HL-60 (cell line): ENCODE measurements around the gene KCTD14.
"Not testable (repeated sequence)": the region's sequence is repeated elsewhere in the genome, so short reads cannot be mapped to it uniquely, and the experiment has no call there.

Source experiments
- DNase-seq, 2 experiments: peaks; one replicate each; pipeline ENCODE4 v3.0.0-alpha.2; 2010 to 2020; ENCODE audit warnings: low read depth in 1 of 2, low spot score in 1 of 2
- H3K27ac ChIP-seq: fragments of 250-450 bp; sonication (Bioruptor Pico); replicated peaks from 2 replicates; pipeline ENCODE4 v1.5.1; 2020; ENCODE audit warnings: mild to moderate bottlenecking, moderate library complexity
- H3K27me3 ChIP-seq: fragments of 250-450 bp; sonication (Bioruptor Pico); 2 replicates; pipeline ENCODE4 v1.5.1; 2021; ENCODE audit warnings: mild to moderate bottlenecking, moderate library complexity; ENCODE audit not compliant: insufficient read depth, poor library complexity, severe bottlenecking
- H3K4me3 ChIP-seq: replicated peaks from 2 replicates; pipeline ENCODE4 v1.5.1; 2011; ENCODE audit warnings: mild to moderate bottlenecking, control low read depth, low read length; ENCODE audit not compliant: insufficient read depth
- GABPA ChIP-seq: IDR thresholded peaks from 2 replicates; pipeline ENCODE4 v1.6.1; 2012; ENCODE audit warnings: low read depth
- POLR2AphosphoS5 ChIP-seq: IDR thresholded peaks from 2 replicates; pipeline ENCODE4 v1.6.1; 2012; ENCODE audit warnings: low read depth
- SPI1 ChIP-seq: IDR thresholded peaks from 2 replicates; pipeline ENCODE4 v1.6.1; 2012; ENCODE audit warnings: low read depth, mild to moderate bottlenecking, borderline replicate concordance
- TF ChIP-seq, protein P1 (sequence below): IDR thresholded peaks from 2 replicates; pipeline ENCODE4 v1.6.1; 2012; ENCODE audit warnings: low read depth; ENCODE audit not compliant: insufficient replicate concordance
- TF ChIP-seq, protein P2 (sequence below): IDR thresholded peaks from one replicate; pipeline ENCODE4 v1.5.1; 2011; ENCODE audit warnings: low read length, control low read depth, inconsistent platforms; ENCODE audit not compliant: insufficient read depth

KCTD14 gene

DNA sequence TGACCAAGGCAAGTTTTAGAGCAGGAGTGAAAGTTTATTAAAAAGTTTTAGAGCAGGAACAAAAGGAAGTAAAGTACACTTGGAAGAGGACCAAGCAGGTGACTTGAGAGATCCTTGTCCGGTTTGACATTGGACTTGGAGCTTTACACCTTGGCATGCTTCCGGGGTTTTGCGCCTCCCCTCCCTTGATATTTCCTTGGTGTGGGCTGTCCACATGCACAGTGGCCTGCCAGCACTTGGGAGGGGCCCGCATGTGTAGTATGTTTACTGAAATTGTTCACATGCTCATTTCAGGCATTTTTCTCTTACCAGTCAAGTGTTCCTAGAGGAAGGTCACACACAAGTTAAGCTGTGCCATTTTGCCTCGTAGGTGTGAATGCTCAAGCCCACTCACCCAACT is 21.6 kb upstream of the KCTD14 start:
- TF ChIP-seq SPI1 (no peak), POLR2AphosphoS5 (no peak), GABPA (no peak)
- TF ChIP-seq, protein P1, sequence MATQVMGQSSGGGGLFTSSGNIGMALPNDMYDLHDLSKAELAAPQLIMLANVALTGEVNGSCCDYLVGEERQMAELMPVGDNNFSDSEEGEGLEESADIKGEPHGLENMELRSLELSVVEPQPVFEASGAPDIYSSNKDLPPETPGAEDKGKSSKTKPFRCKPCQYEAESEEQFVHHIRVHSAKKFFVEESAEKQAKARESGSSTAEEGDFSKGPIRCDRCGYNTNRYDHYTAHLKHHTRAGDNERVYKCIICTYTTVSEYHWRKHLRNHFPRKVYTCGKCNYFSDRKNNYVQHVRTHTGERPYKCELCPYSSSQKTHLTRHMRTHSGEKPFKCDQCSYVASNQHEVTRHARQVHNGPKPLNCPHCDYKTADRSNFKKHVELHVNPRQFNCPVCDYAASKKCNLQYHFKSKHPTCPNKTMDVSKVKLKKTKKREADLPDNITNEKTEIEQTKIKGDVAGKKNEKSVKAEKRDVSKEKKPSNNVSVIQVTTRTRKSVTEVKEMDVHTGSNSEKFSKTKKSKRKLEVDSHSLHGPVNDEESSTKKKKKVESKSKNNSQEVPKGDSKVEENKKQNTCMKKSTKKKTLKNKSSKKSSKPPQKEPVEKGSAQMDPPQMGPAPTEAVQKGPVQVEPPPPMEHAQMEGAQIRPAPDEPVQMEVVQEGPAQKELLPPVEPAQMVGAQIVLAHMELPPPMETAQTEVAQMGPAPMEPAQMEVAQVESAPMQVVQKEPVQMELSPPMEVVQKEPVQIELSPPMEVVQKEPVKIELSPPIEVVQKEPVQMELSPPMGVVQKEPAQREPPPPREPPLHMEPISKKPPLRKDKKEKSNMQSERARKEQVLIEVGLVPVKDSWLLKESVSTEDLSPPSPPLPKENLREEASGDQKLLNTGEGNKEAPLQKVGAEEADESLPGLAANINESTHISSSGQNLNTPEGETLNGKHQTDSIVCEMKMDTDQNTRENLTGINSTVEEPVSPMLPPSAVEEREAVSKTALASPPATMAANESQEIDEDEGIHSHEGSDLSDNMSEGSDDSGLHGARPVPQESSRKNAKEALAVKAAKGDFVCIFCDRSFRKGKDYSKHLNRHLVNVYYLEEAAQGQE: no peak
- TF ChIP-seq, protein P2, sequence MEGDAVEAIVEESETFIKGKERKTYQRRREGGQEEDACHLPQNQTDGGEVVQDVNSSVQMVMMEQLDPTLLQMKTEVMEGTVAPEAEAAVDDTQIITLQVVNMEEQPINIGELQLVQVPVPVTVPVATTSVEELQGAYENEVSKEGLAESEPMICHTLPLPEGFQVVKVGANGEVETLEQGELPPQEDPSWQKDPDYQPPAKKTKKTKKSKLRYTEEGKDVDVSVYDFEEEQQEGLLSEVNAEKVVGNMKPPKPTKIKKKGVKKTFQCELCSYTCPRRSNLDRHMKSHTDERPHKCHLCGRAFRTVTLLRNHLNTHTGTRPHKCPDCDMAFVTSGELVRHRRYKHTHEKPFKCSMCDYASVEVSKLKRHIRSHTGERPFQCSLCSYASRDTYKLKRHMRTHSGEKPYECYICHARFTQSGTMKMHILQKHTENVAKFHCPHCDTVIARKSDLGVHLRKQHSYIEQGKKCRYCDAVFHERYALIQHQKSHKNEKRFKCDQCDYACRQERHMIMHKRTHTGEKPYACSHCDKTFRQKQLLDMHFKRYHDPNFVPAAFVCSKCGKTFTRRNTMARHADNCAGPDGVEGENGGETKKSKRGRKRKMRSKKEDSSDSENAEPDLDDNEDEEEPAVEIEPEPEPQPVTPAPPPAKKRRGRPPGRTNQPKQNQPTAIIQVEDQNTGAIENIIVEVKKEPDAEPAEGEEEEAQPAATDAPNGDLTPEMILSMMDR: no peak
- H3K27ac ChIP-seq: no peak overlapping the region
- no peaks in the 10 kb centered on the region for H3K27me3 ChIP-seq
- H3K4me3 ChIP-seq: no peak overlapping the region
- no peak for DNase-seq

DNA sequence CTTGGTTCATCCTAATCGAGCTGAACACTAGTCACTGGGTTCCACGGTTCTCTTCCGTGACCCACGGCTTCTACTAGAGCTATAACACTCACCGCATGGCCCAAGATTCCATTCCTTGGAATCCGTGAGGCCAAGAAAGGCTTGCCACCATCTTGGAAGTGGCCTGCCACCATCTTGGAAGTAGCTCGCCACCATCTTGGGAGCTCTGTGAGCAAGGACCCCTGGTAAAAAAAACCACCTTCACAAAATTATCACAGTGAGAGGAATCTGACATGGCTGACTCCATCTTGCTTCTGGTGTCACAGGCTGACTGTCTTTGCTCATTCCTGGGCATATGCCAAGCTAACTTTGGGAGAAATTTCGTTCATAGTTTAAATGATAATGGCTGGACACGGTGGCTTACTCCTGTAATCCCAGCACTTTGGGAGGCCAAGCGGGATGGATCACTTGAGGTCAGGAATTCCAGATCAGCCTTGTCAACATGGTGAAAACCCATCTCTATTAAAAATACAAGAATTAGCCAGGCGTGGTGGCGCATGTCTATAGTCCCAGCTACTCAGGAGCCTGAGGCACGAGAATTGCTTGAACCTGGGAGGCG is 18.9 kb upstream of the KCTD14 start:
- DNase-seq: no peak
- H3K27ac ChIP-seq: no peak overlapping the region
- TF ChIP-seq GABPA: no peak
- no peak for TF ChIP-seq SPI1
- TF ChIP-seq, protein P2: no peak
- no peak for TF ChIP-seq POLR2AphosphoS5
- TF ChIP-seq, protein P1: no peak
- H3K4me3 ChIP-seq: no peak overlapping the region
- no peaks in the 10 kb centered on the region for H3K27me3 ChIP-seq

DNA sequence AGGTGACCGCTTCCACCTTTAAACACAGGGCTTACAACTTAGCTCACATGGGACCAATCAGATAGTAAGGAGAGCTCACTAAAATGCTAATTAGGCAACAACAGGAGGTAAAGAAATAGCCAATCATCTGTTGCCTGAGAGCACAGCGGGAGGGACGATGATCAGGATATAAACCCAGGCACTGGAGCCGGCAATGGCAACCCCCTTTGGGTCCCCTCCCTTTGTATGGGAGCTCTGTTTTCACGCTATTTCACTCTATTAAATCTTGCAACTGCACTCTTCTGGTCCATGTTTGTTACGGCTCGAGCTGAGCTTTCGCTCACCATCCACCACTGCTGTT is 18.3 kb upstream of the KCTD14 start:
- H3K27ac ChIP-seq, DNase-seq, H3K27me3 ChIP-seq, H3K4me3 ChIP-seq: not testable (repeated sequence)

DNA sequence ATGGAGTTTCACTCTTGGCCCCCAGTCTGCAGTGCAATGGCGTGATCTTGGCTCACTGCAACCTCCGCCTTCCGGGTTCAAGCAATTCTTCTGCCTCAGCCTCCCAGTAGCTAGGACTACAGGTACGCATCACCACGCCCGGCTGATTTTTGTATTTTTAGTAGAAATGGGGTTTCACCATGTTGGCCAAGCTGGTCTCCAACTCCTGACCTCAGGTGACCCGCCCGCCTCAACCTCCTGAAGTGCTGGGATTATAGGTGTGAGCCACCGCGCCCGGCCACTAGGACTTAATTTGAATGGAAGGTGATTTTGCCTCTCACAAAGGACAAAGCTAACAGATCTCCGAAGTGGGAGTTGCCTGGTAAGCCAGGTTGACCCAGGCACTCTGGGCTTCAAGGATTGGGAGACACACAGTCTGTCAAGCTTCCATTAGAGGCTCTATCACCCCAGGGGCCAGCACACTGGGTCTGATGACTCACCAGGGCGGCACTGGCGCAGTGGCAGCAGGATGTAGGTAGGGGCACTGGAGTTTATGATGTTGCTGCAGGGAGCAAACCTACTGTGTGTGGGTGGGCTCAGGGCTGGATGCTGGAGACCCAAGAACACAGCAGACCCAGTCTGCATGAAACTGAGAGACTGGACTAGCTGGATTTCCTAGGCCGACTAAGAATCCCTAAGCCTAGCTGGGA is 17.8 kb upstream of the KCTD14 start:
- H3K27me3 ChIP-seq: no peaks in the 10 kb centered on the region
- TF ChIP-seq, protein P2: no peak
- TF ChIP-seq, protein P1: no peak
- no peak for TF ChIP-seq POLR2AphosphoS5
- no peak for TF ChIP-seq SPI1
- no peak for TF ChIP-seq GABPA
- H3K27ac ChIP-seq: no peak overlapping the region
- no peak for DNase-seq
- H3K4me3 ChIP-seq: no peak overlapping the region
